CD14-positive monocyte (primary cell): ENCODE measurements around the gene ATF4. TPM values are rescaled to one million over a fixed set of nuclear protein-coding genes. Genes with fewer than 3 reads are reported as not detected.

ENCODE experiments used
- DNase-seq, 3 donors: peaks; one replicate each; pipeline ENCODE4 v3.0.0-alpha.2; 2011 to 2022
- H2AFZ ChIP-seq: 2 replicates; pipeline ENCODE4 v1.6.0; 2012; ENCODE audit warnings: mild to moderate bottlenecking, low read depth, low read length, inconsistent platforms; ENCODE audit not compliant: insufficient read depth, poor library complexity, severe bottlenecking
- H3K27ac ChIP-seq, 2 donors: 1 replicate in 1 of 2; 2 replicates in 1 of 2; pipeline ENCODE4 v1.5.1; 2012 to 2013; ENCODE audit warnings: low read length in 2 of 2, control low read depth in 1 of 2, inconsistent platforms in 1 of 2, low read depth in 1 of 2, mild to moderate bottlenecking in 1 of 2
- H3K27me3 ChIP-seq, 2 donors: one replicate each; pipeline versions ENCODE4 v1.6.0 to v1.6.1; 2011 to 2013; ENCODE audit warnings: low read length in 2 of 2; ENCODE audit not compliant: control insufficient read depth in 2 of 2, insufficient read depth in 2 of 2
- H3K36me3 ChIP-seq, 2 donors: replicated peaks in 1 of 2; 1 replicate in 1 of 2; 2 replicates in 1 of 2; pipeline versions ENCODE4 v1.5.1 to v1.6.1; 2012 to 2013; ENCODE audit warnings: low read length in 2 of 2, control low read depth in 1 of 2, inconsistent platforms in 1 of 2, mild to moderate bottlenecking in 1 of 2; ENCODE audit not compliant: insufficient read depth in 2 of 2, control insufficient read depth in 1 of 2
- H3K4me1 ChIP-seq, 2 donors: 1 replicate in 1 of 2; 2 replicates in 1 of 2; pipeline versions ENCODE4 v1.5.1 to v1.6.1; 2012 to 2013; ENCODE audit warnings: low read length in 2 of 2, control low read depth in 1 of 2, inconsistent platforms in 1 of 2, mild to moderate bottlenecking in 1 of 2, moderate library complexity in 1 of 2; ENCODE audit not compliant: insufficient read depth in 2 of 2, control insufficient read depth in 1 of 2
- H3K4me2 ChIP-seq: replicated peaks from 2 replicates; pipeline ENCODE3; 2012; ENCODE audit warnings: low read length, moderate library complexity, mild to moderate bottlenecking; ENCODE audit not compliant: poor library complexity, severe bottlenecking; ENCODE audit errors: extremely low read depth
- H3K4me3 ChIP-seq, 3 experiments: fragments of 200-600 bp in 1 of 3; sonication (generic) in 1 of 3; replicated peaks in 1 of 3; 1 replicate in 2 of 3; 2 replicates in 1 of 3; pipeline ENCODE4 v1.5.1; 2011 to 2013; ENCODE audit warnings: low read length in 3 of 3, mild to moderate bottlenecking in 3 of 3, control low read depth in 2 of 3, low read depth in 2 of 3, inconsistent platforms in 1 of 3, moderate library complexity in 1 of 3
- H3K79me2 ChIP-seq: 2 replicates; pipeline ENCODE4 v1.6.0; 2012; ENCODE audit warnings: mild to moderate bottlenecking, control low read depth, inconsistent platforms, low read length, moderate library complexity; ENCODE audit not compliant: insufficient read depth
- H3K9ac ChIP-seq: 2 replicates; pipeline ENCODE4 v1.6.0; 2017; ENCODE audit warnings: low read length, mild to moderate bottlenecking; ENCODE audit not compliant: insufficient read depth, poor library complexity, severe bottlenecking
- H3K9me3 ChIP-seq, 2 donors: replicated peaks in 1 of 2; 1 replicate in 1 of 2; 2 replicates in 1 of 2; pipeline versions ENCODE4 v1.5.1 to v1.6.1; 2012 to 2013; ENCODE audit warnings: low read length in 2 of 2, control low read depth in 1 of 2; ENCODE audit not compliant: control insufficient read depth in 1 of 2, insufficient read depth in 1 of 2
- H4K20me1 ChIP-seq: 2 replicates; pipeline ENCODE4 v1.6.0; 2012; ENCODE audit warnings: mild to moderate bottlenecking, low read length, control low read depth, moderate library complexity; ENCODE audit not compliant: insufficient read depth
- H3K27ac Mint-ChIP-seq, 7 donors: one replicate each; pipeline ENCODE4 v1.8.0; 2020; ENCODE audit warnings: mild to moderate bottlenecking in 7 of 7, mixed read lengths in 7 of 7, moderate library complexity in 6 of 7, inconsistent platforms in 2 of 7
- H3K27me3 Mint-ChIP-seq, 3 donors: one replicate each; pipeline ENCODE4 v1.8.0; 2021 to 2022; ENCODE audit warnings: low read depth in 3 of 3, mild to moderate bottlenecking in 3 of 3, mixed read lengths in 3 of 3, moderate library complexity in 3 of 3, inconsistent platforms in 1 of 3
- H3K36me3 Mint-ChIP-seq, 2 donors: one replicate each; pipeline ENCODE4 v1.8.0; 2020; ENCODE audit warnings: mixed read lengths in 2 of 2, inconsistent platforms in 1 of 2, mild to moderate bottlenecking in 1 of 2
- H3K4me1 Mint-ChIP-seq: one replicate; pipeline ENCODE4 v1.8.0; 2020; ENCODE audit warnings: mild to moderate bottlenecking, mixed read lengths
- H3K4me3 Mint-ChIP-seq, 2 donors: one replicate each; pipeline ENCODE4 v1.8.0; 2020; ENCODE audit warnings: mild to moderate bottlenecking in 2 of 2, mixed read lengths in 2 of 2, moderate library complexity in 1 of 2
- H3K9me3 Mint-ChIP-seq, 7 donors: one replicate each; pipeline ENCODE4 v1.8.0; 2020 to 2022; ENCODE audit warnings: mixed read lengths in 7 of 7, mild to moderate bottlenecking in 6 of 7, moderate library complexity in 6 of 7, inconsistent platforms in 2 of 7
- WGBS: methylation state at CpG from one replicate; pipeline ENCODE4 v1.1.5; 2013; ENCODE audit warnings: missing lambda C conversion rate; ENCODE audit not compliant: insufficient coverage; 5-methylcytosine and 5-hydroxymethylcytosine counted together
- intact Hi-C, 2 donors: fragments of 100-400 bp; cut with micrococcal nuclease; formaldehyde crosslinking; loops; one replicate each; pipeline versions ENCODE4 v1.15.0 to v1.15.1; 2023
- polyA plus RNA-seq, 3 donors: library from polyadenylated mRNA; depleted of rRNA in 1 of 3; unstranded in 2 of 3; stranded (reverse) in 1 of 3; fragments of 300-500 nt in 2 of 3; fragments of >200 nt in 1 of 3; fragmentation: Illumina TruSeq in 2 of 3; gene quantifications; 1 replicate in 2 of 3; 2 replicates in 1 of 3; pipeline ENCODE4 v1.2.3, GENCODE V29; 2012 to 2021
- TF ChIP-seq, protein P1 (sequence below): fragments of 200-600 bp; IDR thresholded peaks from one replicate; pipeline ENCODE4 v1.8.0; 2022; ENCODE audit warnings: antibody characterized with exemption, mild to moderate bottlenecking

The ATF4 gene
- polyA plus RNA-seq, 3 donors: 55.1 to 606 (median 59.0) TPM

DNA sequence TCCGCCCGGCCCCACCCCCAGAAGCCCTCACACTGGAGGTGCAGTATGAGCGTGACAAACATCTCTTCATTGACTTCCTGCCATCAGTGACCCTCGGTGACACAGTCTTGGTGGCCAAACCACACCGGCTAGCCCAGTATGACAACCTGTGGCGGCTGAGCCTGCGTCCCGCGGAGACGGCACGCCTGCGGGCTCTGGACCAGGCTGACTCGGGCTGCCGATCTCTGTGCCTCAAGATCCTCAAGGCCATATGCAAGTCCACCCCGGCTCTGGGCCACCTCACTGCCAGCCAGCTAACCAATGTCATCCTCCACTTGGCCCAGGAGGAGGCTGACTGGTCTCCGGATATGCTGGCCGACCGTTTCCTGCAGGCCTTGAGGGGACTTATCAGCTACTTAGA is 6.6 kb upstream of the ATF4 start:
- peaks cover 59% of the 10 kb centered on the region for H3K79me2 ChIP-seq
- peaks cover 72 to 87% of the 10 kb centered on the region in 2 donors for H3K36me3 ChIP-seq
- H3K27ac ChIP-seq: peak overlapping the region in 1 of 2 donors; percentile 39
- no peaks in the 10 kb centered on the region for H3K9me3 ChIP-seq
- H3K9ac ChIP-seq: no peak overlapping the region
- H3K27ac Mint-ChIP-seq: peak overlapping the region in 3 of 7 donors; percentile 37 to 60 (median 50)
- 94% methylated on average over 18 of the region's 18 CpGs for WGBS
- no peak overlapping the region for H3K4me2 ChIP-seq
- no peak for DNase-seq
- no peaks in the 10 kb centered on the region for H3K9me3 Mint-ChIP-seq
- peaks cover 74 to 86% of the 10 kb centered on the region in 2 donors for H3K36me3 Mint-ChIP-seq
- H3K27me3 Mint-ChIP-seq: peaks cover 0 to 1% (median 0%) of the 10 kb centered on the region in 3 donors
- TF ChIP-seq, protein P1, sequence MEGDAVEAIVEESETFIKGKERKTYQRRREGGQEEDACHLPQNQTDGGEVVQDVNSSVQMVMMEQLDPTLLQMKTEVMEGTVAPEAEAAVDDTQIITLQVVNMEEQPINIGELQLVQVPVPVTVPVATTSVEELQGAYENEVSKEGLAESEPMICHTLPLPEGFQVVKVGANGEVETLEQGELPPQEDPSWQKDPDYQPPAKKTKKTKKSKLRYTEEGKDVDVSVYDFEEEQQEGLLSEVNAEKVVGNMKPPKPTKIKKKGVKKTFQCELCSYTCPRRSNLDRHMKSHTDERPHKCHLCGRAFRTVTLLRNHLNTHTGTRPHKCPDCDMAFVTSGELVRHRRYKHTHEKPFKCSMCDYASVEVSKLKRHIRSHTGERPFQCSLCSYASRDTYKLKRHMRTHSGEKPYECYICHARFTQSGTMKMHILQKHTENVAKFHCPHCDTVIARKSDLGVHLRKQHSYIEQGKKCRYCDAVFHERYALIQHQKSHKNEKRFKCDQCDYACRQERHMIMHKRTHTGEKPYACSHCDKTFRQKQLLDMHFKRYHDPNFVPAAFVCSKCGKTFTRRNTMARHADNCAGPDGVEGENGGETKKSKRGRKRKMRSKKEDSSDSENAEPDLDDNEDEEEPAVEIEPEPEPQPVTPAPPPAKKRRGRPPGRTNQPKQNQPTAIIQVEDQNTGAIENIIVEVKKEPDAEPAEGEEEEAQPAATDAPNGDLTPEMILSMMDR: no peak
- H3K4me1 ChIP-seq: peaks cover 11 to 13% of the 10 kb centered on the region in 2 donors
- intact Hi-C loops: no loop called here
- H3K4me3 Mint-ChIP-seq: no peak overlapping the region
- no peaks in the 10 kb centered on the region for H3K27me3 ChIP-seq
- peaks cover 43% of the 10 kb centered on the region for H4K20me1 ChIP-seq
- peaks cover 15% of the 10 kb centered on the region for H3K4me1 Mint-ChIP-seq
- no peak overlapping the region for H3K4me3 ChIP-seq
- no peak overlapping the region for H2AFZ ChIP-seq

DNA sequence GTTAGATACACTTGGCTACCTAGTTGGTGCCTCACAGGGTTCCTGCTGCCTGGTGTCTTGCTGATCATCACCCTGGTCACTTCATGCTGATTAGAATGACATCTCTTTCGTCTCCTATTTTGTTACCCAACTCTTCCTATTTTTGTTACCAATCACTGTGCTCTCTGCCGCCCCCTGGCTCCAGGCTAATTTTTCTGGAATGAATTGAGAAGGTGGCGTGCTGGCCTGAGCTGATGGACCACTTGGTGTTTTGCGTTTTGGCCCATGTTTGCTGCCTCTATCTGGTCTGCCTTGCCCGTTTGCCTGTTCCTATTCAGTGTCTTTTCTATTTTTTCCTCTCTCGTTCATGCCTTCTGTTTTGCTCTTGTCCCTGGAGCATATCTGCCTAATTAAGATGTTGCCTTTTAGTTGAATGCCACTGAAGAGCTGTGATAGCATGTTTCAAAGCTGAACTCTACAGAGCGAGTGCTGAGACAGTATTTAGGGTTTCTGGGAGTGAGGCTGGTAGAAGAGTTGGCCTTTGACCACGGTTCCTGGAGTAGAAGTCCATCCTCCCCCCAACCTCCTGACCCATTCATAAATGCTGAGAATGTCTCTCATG is 5.9 kb upstream of the ATF4 start:
- H3K27me3 ChIP-seq: no peaks in the 10 kb centered on the region
- intact Hi-C loops: no loop called here
- 60% methylated on average over 4 of the region's 8 CpGs for WGBS
- no peaks in the 10 kb centered on the region for H3K9me3 Mint-ChIP-seq
- peak overlapping the region in 5 of 7 donors; percentile 11 to 76 (median 38) for H3K27ac Mint-ChIP-seq
- no peak overlapping the region for H3K4me3 ChIP-seq
- no peak overlapping the region for H3K4me2 ChIP-seq
- peaks cover 18 to 20% of the 10 kb centered on the region in 2 donors for H3K4me1 ChIP-seq
- DNase-seq: peak in 2 of 3 donors; percentile 50 to 57
- H3K9ac ChIP-seq: no peak overlapping the region
- H3K9me3 ChIP-seq: no peaks in the 10 kb centered on the region
- H3K36me3 ChIP-seq: peaks cover 68 to 81% of the 10 kb centered on the region in 2 donors
- peaks cover 57% of the 10 kb centered on the region for H3K79me2 ChIP-seq
- H3K4me3 Mint-ChIP-seq: no peak overlapping the region
- peaks cover 0 to 1% (median 0%) of the 10 kb centered on the region in 3 donors for H3K27me3 Mint-ChIP-seq
- H4K20me1 ChIP-seq: peaks cover 36% of the 10 kb centered on the region
- H3K4me1 Mint-ChIP-seq: peaks cover 22% of the 10 kb centered on the region
- H3K27ac ChIP-seq: peak overlapping the region in 1 of 2 donors; percentile 39
- H2AFZ ChIP-seq: no peak overlapping the region
- peaks cover 69 to 79% of the 10 kb centered on the region in 2 donors for H3K36me3 Mint-ChIP-seq
- TF ChIP-seq, protein P1: peak; percentile 86
